ENCODE data around the gene SARS2. TPM values are rescaled to one million over a fixed set of nuclear protein-coding genes. Genes with fewer than 3 reads are reported as not detected.

Gene SARS2
- total and polyA plus RNA-seq, 9 donors, result 5.0 to 20.6 (median 18.0) TPM

- Histone ChIP-seq H3K9me3 (no peaks in the 10 kb centered on the region), H3K27ac (no peak overlapping the region), H3K36me3 (no peaks in the 10 kb centered on the region), H3K4me1 (ENCODE audit: insufficient read depth) (peaks cover 3% of the 10 kb centered on the region), H3K4me3 (no peak overlapping the region), H3K27me3 (no peaks in the 10 kb centered on the region)
- WGBS, 3 donors, result 87 to 96% (median 93%) methylated on average over 2 of the region's 2 CpGs
- intact Hi-C loops (cut with DNase I), result loop anchor here in 1 of 4 donors (10.0 kb wide), 1 partner anchor 366 kb away; the partner anchor contains the start of gene LRFN1
- DNase-seq, result no peak
- TF ChIP-seq EP300 (IDR thresholded peaks at IDR 0.05) (no peak), CTCF (IDR thresholded peaks at IDR 0.05) (no peak), POLR2A (IDR thresholded peaks at IDR 0.05) (no peak)
Measured at GRCh38 chr19:38958301-38958700, 27.7 kb upstream of the SARS2 start.

- no peak for DNase-seq
- intact Hi-C loops (cut with DNase I), result loop anchor here in 1 of 4 donors (10.0 kb wide), 1 partner anchor 369 kb away; the partner anchor contains the start of gene LRFN1
- Histone ChIP-seq H3K9me3 (no peaks in the 10 kb centered on the region), H3K4me1 (ENCODE audit: insufficient read depth) (no peaks in the 10 kb centered on the region), H3K4me3 (no peak overlapping the region), H3K27me3 (no peaks in the 10 kb centered on the region), H3K36me3 (no peaks in the 10 kb centered on the region), H3K27ac (no peak overlapping the region)
- no peak for TF ChIP-seq CTCF (IDR thresholded peaks at IDR 0.05)
- WGBS, 3 donors, result 86 to 90% (median 90%) methylated on average over 2 of the region's 2 CpGs
Measured at GRCh38 chr19:38956264-38956663, 25.7 kb upstream of the SARS2 start.

- intact Hi-C loops (cut with DNase I), result loop anchor here in 1 of 4 donors (10.0 kb wide), 1 partner anchor 371 kb away; the partner anchor contains the start of gene LRFN1
- no peaks in the 10 kb centered on the region for H3K36me3 ChIP-seq
- H3K9me3 ChIP-seq, result no peaks in the 10 kb centered on the region
- DNase-seq, result no peak
- H3K27ac ChIP-seq, result no peak overlapping the region
- peaks cover 6% of the 10 kb centered on the region for H3K4me1 ChIP-seq (ENCODE audit: insufficient read depth)
- H3K27me3 ChIP-seq, result no peaks in the 10 kb centered on the region
- no peak overlapping the region for H3K4me3 ChIP-seq
- WGBS, 3 donors, result 81 to 89% (median 82%) methylated on average over 4 of the region's 4 CpGs
- no peak for TF ChIP-seq EP300 (IDR thresholded peaks at IDR 0.05)
- no peak for TF ChIP-seq POLR2A (IDR thresholded peaks at IDR 0.05)
- TF ChIP-seq CTCF (IDR thresholded peaks at IDR 0.05), result no peak
Measured at GRCh38 chr19:38953677-38954076, 23.1 kb upstream of the SARS2 start.

- Histone ChIP-seq H3K27me3 (no peaks in the 10 kb centered on the region), H3K9me3 (no peaks in the 10 kb centered on the region), H3K4me1 (ENCODE audit: insufficient read depth) (peaks cover 6% of the 10 kb centered on the region), H3K36me3 (no peaks in the 10 kb centered on the region), H3K27ac (no peak overlapping the region), H3K4me3 (no peak overlapping the region)
- intact Hi-C loops (cut with DNase I), result loop anchor here in 1 of 4 donors (10.0 kb wide), 1 partner anchor 372 kb away; the partner anchor contains the start of gene LRFN1
- WGBS, 3 donors, result 78 to 85% (median 83%) methylated on average over 13 of the region's 13 CpGs
- DNase-seq, result no peak
- TF ChIP-seq CTCF (IDR thresholded peaks at IDR 0.05), result no peak
- no peak for TF ChIP-seq EP300 (IDR thresholded peaks at IDR 0.05)
- TF ChIP-seq POLR2A (IDR thresholded peaks at IDR 0.05), result no peak
Measured at GRCh38 chr19:38952395-38953165, 22.0 kb upstream of the SARS2 start.

All from ovary (tissue), 9 donors.